Activated CD8-positive, alpha-beta memory T cell treated with anti-CD3 and anti-CD28 coated beads for 24 hours (primary cell): ENCODE results near the gene ETFA.

Experiments
- DNase-seq: peaks from one replicate; pipeline ENCODE4 v3.0.0-alpha.2; 2020

Gene ETFA

DNA sequence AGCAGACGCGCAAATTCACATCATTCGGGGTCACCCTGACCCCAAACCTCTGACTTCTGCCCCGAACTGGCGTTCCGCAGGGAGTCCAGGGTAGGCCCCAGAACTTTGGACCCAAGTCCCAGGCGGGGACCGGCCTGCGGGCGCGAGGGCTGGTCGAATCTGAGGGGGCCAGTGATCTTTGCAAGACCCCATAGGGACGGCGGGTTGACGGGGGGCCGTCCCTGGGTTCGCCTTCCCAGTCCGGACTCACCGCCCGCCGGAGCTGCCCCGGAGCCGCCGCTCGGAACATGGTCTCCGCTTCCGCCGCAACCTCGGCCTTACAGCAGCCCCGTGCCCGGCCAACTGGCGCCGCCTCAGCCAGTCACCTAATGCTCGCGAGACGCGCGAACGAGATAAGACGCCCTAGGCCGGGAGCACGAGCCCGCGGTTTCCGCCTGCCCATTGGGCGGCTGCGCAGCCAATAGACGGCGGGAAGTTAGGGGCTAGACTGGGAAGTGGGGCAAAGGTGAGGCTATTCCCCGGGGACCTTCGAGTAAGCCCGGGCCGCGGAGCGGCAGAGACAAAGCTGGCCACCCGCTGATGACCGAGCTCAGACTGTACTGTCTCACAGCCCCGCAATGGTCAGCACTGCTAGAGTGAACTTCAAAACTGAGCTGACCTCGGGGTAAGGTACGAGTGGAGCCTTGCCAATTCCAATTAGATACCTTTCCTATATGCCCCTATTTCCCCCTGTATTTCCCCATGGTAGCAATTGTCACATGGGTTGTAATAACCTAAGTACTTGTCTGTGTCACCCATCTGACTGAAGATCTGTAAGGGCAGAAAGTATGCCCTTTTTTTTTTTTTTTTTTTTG is at the start of gene ETFA:
Gene ETFA (minus strand): TSS at position 370 of the 854 bp plus-strand sequence. CDS start 81 bp downstream, at position 289.
- DNase-seq: peak; percentile 96

- no peak for DNase-seq
Observed at GRCh38 chr15:76360416-76360815, 49.1 kb upstream of the ETFA start.

- DNase-seq: no peak
Observed at GRCh38 chr15:76359152-76359551, 47.9 kb upstream of the ETFA start.

GRCh38 chr15:76358453-76358852 is 47.2 kb upstream of the ETFA start:
- DNase-seq: no peak

GRCh38 chr15:76354823-76355440 is 43.7 kb upstream of the ETFA start:
- DNase-seq: no peak

DNA sequence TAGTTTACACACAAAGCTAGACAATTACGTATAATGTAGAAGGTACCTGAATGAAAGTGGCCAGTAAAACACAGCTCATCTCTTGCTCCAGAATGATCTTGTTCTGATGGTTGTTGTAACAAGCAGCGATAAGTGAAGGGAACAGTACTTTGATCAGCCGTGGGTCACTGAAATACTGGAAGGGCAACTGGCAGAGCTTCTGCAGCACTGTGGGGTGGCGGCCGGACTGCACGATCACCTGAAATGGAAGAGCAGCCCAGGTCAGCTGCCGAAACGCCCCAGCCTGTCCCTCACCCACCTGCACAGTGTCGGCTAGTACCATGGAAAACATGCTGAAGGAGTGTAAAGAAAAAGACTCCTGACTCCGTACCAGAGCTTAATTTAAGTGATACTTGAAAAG is 42.6 kb upstream of the ETFA start:
- DNase-seq: no peak

DNA sequence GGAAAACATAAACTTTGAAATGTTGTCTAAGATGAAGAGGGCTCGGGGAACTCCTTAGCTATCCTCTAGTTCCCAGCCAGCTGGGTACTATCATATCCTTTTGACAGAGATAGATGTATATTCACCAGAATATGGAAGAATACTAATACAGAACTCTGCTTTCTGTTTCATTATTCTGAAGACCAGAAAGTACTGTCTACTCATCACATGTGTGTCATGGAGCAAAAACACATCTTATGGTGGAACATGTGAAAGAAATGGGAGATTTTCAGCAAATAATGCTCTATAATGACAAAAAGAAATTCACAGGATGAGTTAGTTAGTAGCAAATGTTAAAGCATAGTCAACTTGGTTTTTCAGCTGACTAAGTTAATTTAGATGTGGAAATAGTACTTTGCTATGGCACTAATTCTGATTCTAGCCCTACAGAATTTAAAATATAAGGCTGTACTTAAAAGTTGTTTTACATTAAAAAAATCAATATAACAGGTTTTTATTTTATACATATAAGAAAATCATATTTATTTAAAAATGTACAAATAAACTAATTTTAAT is 41.8 kb upstream of the ETFA start:
- DNase-seq: no peak

- DNase-seq: no peak
Observed at GRCh38 chr15:76349301-76350070, 38.2 kb upstream of the ETFA start.

- DNase-seq: no peak
Observed at GRCh38 chr15:76347482-76348055, 36.3 kb upstream of the ETFA start.

DNA sequence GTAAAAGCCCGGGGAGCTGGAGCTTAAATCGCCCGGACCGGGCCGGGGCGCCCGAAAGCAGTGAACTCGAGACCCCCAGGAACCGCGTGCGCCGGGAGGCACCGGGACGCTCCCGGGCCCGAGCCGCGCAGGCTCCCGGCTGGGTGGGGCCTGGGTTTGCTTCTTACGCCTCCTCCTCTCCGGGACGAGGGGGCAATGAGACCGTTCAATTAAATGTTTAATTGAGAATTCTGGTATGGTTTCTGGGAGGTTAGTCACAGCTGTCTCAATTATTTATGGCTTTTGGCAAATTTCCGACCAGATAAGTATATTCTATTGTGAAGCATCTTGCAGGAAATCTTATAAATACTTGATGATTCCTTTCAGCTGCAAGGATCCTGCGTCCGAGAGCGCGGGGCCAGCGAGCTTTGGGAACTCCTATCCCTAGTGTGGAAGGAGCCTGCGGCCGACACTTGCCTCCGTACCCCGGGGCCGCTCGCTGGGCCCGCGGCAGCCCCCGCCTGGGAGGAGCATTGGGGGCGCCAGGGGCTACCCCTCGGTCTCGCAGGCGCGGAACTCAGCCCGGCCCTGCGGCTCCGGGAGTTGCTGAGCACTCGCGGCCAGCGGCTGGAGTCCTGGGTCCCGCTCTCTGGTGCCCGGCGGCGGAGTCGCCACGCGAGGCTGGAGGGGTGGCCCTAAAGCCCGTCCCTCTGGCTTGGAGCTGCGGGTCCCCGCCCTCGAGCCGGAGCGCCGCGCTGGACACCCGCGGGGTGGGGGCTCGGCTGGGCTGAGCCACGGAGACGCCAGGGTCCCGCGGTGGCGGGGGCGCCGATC is 35.6 kb upstream of the ETFA start:
- no peak for DNase-seq

- DNase-seq: peak; percentile 68
Observed at GRCh38 chr15:76345880-76346668, 34.8 kb upstream of the ETFA start.

DNA sequence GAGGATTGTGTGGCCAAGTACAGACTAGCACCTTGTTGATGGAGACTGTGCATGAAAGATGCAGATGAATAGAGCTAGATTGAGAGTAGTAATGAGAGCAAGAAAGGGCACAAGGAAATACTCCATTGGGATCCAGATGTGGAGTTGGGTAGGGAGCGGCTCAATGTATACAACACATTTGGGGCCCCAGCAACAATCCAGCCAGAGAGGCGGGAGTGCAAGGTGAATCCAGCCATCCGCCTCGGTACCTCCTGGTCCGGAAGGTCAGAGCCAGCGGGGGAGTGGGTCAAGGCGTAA is 34.3 kb upstream of the ETFA start:
- DNase-seq: no peak

- no peak for DNase-seq
Observed at GRCh38 chr15:76344893-76345582, 33.8 kb upstream of the ETFA start.

GRCh38 chr15:76343313-76343996 is 32.2 kb upstream of the ETFA start:
- DNase-seq: no peak

- DNase-seq: peak; percentile 67
Observed at GRCh38 chr15:76342382-76343201, 31.3 kb upstream of the ETFA start.

GRCh38 chr15:76342058-76342381 is 30.8 kb upstream of the ETFA start:
- DNase-seq: no peak

DNA sequence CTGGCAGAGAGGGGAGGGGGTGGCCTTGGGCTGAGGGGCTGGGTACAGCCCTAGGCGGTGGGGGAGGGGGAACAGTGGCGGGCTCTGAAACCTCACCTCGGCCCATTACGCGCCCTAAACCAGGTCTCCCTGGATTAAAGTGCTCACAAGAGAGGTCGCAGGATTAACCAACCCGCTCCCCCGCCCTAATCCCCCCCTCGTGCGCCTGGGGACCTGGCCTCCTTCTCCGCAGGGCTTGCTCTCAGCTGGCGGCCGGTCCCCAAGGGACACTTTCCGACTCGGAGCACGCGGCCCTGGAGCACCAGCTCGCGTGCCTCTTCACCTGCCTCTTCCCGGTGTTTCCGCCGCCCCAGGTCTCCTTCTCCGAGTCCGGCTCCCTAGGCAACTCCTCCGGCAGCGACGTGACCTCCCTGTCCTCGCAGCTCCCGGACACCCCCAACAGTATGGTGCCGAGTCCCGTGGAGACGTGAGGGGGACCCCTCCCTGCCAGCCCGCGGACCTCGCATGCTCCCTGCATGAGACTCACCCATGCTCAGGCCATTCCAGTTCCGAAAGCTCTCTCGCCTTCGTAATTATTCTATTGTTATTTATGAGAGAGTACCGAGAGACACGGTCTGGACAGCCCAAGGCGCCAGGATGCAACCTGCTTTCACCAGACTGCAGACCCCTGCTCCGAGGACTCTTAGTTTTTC is 30.2 kb upstream of the ETFA start:
- peak; percentile 69 for DNase-seq

GRCh38 chr15:76340803-76341365 is 29.6 kb upstream of the ETFA start:
- peak; percentile 81 for DNase-seq
